GM21825 (cell line): ENCODE data around the gene FRMD4A.

Source experiments
- ATAC-seq: cut with Tn5 transposase; IDR thresholded peaks from one replicate; pipeline ENCODE4 v1.9.1; 2021; ENCODE audit warnings: mild to moderate bottlenecking, moderate library complexity; ENCODE audit not compliant: unreplicated experiment

FRMD4A gene

DNA sequence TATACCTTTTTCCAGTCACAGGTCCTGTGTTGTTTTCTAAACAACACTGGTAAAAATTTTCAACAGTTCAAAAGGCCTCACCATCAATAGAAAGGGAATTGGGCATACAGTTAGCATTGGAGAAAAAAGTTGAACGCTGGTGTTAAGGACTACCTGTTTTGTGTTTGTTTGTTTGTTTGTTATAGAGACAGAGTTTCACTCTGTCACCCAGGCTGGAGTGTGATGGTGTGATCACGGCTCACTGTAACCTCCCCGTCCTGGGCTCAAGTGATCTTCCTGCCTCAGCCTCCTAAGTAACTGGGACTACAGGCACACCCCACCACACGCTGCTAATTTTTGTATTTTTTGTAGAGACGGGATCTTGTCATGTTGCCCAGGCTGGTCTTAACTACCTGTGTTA, 437.9 kb downstream of the FRMD4A start:
- ATAC-seq: no peak

DNA sequence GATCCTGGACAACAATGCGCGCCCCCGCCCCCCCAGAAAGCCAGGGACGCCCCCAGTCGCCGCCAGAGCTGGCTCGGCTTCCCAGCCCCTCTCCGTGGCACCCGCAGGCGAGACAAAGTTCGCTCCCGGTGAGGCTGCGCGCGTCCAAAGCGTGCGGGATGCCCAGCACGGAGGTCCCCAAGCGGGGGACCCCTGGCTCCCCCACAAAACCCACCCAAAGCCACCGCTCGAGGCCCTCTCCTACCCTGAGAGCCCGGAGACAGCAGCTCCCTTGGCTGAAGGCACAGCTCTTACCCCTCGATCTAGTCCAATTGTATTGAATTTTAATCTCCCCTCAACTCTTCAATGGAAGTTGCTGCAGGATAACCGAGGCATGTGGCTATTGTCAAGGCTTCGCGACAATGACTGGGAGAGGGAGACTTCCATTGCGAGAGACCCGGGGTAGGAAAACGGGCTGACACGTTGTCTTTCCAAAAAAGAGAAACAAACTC, 438.7 kb downstream of the FRMD4A start:
- ATAC-seq: no peak

- no peak for ATAC-seq
These were observed 439.4 kb downstream of the FRMD4A start for GRCh38 chr10:13891128-13892000.

- no peak for ATAC-seq
These were observed 440.2 kb downstream of the FRMD4A start for GRCh38 chr10:13890233-13891127.

DNA sequence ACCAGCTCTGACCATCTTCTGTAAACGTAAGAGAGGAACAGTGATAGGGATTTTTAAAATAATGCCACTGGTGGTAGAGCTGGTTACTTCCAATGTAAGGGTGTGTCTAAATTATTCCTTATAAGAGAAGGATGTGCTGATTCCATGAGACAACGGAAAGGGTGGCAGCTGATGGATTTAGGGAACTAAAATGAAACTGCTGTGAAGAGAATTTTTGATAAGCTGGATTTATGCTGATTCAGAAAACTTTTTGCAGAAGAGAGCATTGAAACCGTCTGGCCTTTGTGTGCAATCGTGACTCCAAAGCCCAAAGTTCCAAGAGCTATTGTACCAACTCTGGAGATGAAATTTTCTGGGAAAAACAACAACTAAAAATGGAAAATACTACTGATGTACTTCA, 443.0 kb downstream of the FRMD4A start:
- ATAC-seq: no peak

- ATAC-seq: no peak
These were observed 445.3 kb downstream of the FRMD4A start for GRCh38 chr10:13885238-13885990.

GRCh38 chr10:13883636-13884444, 446.9 kb downstream of the FRMD4A start:
- ATAC-seq: no peak

DNA sequence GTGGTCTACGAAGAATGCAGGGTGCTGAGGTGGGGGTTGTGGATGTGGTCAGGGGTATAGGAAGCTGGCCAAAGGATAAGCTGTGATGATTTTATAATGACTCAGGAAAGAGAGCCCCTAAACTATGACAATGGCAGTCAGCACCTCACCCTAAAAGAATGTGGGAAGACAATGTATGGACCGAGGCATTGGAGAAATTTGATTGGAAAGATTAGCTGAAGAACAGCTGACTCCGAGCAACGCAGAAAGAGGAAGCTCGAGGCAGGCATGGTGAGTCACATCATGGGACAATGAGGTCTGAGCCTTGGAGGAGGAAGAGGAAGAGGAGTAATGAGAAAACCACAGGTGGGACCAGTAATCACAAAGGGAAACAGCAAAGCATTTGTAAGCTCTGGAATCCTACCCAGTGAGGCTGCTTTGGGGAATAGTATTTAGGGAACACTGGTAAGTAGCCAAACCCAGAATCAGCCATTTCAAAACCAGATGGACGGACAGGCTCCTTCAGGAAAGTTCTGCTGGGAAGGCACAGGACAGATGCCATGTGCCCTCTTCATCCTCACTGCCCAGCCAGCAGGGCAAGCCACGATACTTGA, 448.5 kb downstream of the FRMD4A start:
- ATAC-seq: no peak

GRCh38 chr10:13880760-13881159, 450.0 kb downstream of the FRMD4A start:
- no peak for ATAC-seq

DNA sequence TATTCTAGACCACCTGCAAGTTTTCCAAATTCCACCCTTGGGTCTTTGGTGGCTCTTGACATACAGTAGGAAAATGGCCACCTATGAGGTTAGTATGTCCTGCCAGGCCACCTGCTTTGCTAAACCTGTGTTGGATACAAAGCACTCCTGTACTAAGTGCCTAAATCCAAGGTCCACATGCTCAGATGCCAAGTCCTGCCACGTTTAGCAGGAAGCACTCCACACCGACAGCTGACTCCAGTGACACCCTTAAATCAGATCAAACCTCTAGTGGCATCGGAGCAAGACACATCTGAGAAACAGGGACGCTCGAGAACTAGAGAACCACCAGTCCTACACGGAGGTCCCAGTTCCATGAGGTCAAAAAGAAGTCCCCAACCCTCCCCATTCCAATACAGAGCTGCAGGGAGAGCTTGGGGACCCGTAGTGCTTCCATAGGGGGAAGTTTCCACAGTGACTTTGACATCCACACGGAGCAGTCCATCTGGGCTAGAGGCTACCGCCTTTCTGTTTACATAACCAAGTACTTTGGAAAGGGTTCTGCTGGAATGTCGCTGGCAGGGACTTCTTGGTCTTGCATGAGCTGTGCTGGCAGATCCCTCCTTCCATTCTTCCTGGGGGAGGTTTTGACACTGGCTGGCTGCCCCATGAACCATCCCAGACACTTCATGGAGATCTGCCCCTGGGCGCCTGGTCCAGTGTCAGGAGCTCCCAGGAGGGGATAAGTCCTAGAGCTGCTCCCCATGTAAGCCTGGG, 453.4 kb downstream of the FRMD4A start:
- ATAC-seq: no peak

GRCh38 chr10:13873196-13873595, 457.5 kb downstream of the FRMD4A start:
- ATAC-seq: no peak

GRCh38 chr10:13872411-13872810, 458.3 kb downstream of the FRMD4A start:
- no peak for ATAC-seq

GRCh38 chr10:13871776-13872175, 458.9 kb downstream of the FRMD4A start:
- ATAC-seq: no peak

DNA sequence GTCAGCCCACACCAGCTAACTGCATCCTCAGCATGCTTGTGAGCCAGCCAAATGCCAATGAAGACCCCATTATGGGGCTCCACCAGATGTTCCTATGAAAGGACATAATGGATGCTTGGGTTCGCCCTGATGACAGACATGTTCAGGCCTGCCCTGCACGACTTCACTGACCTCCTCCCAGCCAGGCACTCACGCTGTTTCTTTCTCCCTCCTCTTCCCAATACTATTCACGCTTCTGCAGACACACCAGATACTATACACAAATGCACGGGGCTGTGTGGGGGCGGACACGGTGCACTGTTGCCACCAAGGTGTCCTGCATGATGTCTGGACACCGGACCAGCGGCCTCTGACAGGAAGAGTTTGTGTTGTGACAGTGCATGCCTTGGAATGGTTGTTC, 459.7 kb downstream of the FRMD4A start:
- no peak for ATAC-seq

DNA sequence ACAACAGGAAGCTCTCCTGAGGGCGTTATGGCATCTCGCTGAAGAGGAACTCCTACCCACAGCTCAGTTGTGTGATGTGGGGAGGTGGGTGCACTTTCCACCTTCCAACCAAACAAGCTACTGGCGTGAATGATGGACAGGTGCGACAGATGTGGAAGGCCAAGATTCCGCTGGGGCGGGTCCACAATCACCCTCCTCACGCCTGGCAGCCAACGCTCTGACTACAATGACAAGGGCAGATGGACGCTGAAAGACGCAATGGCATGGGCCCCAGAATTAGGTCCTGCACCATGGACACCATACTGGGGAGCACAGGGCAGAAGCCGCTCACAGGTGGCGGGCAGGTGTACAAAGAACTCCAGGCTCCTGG, 461.4 kb downstream of the FRMD4A start:
- ATAC-seq: no peak

DNA sequence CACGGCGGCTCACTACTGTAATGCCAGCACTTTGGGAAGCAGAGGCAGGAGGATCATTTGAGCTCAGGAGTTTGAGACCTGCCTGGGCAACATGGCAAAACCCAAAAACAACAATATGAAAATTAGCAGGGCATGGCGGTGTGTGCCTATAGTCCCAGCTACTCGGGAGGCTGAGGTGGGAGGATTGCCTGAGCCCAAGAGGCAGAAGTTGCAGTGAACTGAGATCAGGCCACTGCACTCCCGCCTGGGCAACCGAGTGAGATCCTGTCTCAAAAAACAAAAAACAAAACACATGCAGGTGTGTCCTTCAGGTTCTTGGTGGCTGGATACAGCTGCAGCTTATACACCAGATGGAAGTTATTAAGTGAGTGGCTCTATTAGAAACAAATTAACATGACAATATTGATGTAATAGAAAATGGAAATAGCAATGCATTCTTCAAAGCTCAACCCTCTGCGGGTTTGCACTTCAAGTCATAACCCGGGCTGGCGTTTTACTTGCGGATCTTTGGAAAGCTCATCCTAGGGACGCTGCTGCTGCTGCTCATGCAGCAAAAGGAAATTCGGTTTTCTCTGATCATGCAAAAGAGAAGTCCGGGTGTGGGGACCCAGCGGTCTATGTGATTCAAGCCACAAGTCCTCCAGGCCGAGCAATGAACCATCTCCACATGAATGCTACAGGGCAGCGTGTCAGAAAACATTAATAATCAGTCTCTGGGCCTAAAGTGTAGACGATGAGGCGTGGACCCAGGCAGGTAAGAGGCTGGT, 462.0 kb downstream of the FRMD4A start:
- no peak for ATAC-seq

DNA sequence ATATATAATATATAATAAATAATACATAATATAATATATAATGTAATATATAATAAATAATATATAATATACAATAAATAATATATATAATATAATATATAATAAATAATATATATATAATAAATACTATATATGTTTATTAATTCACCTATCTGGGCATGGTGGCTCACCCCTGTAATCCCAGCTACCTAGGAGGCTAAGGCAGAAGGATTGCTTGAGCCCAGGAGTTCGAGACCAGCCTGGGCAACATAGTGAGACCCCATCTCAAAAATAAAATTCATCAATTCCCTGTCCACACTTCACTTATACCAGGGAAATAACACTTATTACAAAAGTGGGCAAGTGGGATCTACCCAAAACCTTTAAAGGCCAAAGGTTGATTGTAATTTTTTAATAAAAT, 462.9 kb downstream of the FRMD4A start:
- no peak for ATAC-seq

DNA sequence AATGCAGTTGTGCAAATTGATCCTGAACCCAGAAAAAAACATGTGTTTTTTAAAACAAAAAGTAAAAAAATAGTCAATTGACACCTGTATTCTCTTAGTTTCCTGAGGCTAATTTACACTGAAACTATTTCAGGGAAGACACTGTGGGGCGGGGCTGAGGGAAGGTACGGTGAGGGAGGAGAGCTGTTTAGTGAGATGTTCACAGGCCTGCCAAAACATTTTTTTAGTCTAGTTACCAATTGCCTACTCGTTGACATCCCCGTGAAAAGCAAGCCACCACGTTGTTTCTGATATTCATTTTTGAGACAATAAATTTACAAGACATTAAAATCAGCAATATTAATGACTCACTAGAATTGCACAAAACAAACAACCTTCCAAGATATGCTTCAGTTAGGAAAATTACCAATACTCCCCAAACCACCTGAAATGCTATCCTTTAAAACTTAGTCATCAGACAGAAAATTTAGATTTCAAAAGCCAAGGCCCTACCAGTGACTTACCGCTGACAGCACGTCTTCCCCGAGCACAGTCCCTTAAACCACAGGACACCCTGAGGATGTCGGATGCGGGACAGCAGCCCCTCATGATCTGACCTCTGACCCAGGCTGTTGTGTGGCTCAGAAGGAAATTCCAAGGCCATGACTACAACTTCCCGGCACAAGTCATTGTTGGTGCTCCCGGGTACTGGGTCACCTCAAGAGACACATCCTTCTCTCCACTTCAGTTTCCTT, 464.8 kb downstream of the FRMD4A start:
- no peak for ATAC-seq
